Endometrial microvascular endothelial cells (primary cell): ENCODE results near the gene SH2D2A. TPM values are rescaled to one million over a fixed set of nuclear protein-coding genes. Genes with fewer than 3 reads are reported as not detected.

ENCODE experiments used
- in situ Hi-C: cut with HindIII; loops from 2 replicates; pipeline ENCODE4 v1.10.0; 2017; ENCODE audit warnings: low sequenced_read_pairs, low pct_unique_long_range_greater_than_20kb; ENCODE audit errors: inconsistent ontology term
- total RNA-seq: library from RNA; depleted of rRNA; stranded (reverse); fragments of >200 nt; gene quantifications from one replicate; pipeline ENCODE4 v1.2.3, GENCODE V29; 2015; ENCODE audit errors: inconsistent ontology term

SH2D2A gene
- total RNA-seq, 1 donor from 2014 or later = 0.19 TPM

DNA sequence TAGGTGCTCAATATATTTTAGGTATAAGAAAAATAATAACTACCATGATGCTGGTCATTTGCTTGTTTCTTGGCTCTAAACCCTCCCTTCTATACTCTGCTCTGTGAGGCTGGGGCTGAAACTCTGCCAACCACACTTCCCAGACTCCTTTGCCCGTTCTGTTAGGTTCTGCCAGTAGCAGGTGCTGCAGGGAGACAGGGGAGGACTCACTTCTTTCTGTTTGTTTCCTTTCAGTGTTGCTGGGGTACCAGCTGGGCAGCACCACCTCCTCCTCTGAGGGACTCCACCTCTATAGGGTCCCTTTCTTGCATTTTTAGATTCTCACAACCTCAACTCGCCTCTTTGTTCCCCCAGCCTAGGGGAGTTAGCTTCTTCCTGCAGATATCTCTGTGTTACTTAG is 17.0 kb upstream of the SH2D2A start:
- in situ Hi-C loops = no loop called here

DNA sequence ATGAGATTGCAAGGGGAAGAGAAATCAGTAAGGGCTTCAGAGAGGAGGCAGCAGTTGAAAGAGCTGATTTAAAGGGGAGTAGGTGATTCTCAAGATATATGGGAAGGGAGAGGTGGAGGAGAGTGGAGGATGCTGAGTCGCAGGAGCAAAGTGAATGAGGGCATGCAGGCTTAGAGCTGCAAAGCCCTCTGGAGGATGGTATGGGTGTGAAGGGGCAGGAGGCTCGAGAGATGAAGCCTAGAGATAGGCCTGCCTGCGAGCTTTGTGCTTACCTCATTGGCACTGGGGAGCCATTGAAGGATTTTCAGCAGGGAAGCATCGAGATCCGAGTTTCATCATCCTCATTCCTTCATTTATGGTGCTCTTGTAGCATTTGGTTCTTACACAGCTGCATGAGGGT is 15.8 kb upstream of the SH2D2A start:
- in situ Hi-C loops = no loop called here

DNA sequence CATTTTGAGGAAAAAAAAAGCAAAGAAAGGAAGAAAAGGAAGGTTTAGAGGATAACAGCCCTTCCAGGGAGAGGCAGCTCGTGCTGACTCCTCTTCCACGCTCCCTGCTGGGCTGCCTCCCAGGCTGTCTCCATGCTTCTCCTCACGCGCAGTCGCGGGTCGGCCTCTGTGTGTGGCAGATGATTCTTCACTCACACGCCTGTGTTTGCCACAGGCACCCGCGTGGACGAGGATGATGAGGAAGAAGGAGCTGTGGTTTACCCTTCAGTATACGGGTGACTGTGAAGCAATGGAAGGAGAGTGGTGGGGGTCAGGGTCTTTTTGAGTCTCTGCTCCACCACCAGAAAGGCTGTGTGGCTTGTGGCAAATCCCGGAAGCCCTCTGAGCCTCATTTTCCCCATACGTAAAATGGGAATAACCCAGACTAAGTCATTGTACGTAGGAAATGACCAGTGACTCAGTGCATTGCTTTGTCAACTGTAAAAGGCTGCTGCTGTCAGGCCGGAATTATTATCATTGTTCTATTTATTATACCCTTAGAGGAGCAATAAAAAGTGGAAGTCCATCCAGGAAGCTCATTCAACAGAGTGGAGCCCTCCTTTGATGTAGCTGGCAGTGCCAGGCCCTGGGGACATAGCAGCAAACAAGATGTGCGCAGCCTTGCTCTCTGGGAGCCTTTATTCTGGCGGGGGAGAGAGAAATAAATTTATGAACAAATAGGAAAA is 11.9 kb upstream of the SH2D2A start:
- in situ Hi-C loops = no loop called here

DNA sequence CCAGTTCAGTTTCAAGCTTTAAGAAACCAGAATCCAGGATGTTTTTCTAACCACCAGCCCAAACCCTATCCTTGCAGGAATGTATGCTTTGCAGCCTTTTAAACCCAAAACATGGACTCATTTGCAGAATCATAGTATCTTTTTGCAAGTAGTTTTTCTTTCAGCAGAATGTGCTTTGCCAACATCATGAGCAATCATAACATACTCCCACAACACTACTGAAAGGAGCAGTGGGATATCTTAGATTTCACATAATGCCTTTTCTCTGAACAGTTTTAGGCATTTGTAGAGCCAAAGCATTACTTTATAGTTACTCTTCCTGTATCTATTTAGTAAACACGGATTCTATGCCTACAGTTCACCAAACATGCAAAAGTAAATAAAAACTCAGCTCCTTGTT is 10.0 kb upstream of the SH2D2A start:
- in situ Hi-C loops = no loop called here

DNA sequence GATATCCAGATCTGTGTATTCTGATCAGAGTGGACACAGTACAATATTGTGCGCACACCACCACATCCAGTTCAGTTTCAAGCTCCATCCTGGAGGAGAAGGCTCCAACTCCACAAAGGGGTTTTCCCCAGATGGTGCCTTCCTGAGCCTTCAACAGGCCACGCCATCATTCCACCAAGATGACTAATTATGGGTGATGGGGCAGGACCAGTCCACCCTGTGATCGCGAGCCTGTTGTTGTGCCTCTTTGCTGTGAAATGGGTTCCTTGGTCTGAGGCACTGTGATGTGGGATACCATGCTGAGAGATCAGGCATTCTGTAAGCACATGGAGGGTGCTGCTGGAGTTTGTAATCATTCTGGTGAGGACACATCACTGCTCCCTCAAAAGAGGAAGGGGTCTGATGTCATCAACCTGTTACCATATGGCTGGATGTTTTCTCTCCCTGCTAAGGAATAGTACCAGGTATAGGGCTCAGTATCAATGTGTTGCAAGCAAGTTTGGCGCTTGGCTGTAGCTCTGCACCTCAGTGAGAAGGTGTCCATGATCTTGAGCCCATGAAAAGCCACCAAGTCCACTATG is 6.7 kb upstream of the SH2D2A start:
- in situ Hi-C loops = no loop called here

DNA sequence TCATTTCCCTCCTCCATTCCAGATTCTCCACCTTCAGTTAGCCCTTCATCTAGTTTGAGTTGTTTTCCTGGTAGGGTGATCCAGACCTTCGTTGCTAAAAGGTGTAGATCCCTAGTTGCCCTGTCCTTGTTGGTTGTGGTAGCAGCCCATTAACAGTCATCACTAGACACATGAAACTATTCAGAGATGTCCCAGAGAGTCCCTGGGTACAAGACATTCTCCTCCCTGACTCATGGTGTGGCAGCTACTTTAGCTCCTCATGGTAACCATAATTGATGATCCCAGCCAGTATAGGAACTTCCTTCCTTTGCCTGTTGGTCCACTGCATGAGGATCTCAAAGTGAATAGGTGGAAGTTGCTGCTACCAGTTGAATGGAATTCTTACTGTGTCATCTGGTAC is 6.0 kb upstream of the SH2D2A start:
- in situ Hi-C loops = no loop called here

DNA sequence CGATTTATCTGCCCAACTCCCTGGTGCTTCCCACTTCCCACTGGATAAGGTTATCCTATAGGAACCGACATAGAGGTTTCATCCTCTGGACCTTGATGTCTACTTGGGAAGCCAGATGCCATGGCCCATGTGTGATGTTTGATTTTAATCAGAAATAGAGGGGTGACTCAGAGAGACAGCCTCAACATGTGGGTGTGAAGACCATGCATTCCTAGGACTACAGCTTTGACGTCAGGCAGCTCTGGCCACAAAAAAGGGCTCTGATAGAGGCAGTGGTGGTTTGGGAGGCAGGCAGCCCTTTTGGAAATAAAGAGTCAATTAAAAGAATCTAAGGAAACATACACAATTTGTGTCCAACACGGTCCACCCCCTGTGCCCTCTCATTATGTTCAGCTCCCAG is 5.2 kb upstream of the SH2D2A start:
- in situ Hi-C loops = no loop called here

DNA sequence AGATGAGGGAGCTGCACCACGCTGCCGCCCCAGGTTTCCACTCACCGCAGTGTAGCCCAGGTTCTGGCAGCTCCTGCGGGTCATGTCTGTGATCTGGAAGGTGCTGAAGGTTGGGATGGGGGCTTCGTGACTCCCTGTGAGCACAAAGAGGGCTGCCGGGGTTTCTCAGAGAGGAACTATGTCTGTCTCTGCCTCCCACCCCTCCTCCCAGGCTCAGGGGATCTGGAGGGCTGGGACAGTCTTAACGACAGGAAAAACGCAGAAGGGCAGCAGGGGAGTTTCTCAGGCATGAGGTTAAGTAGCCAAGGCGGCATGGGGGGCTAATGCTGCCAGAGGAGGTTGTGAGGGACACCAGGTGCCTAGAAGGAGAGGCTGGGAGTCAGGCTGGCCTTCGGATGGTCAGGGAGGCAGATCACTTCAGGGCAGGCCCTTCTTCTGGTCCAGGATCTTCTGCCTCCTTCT is 656 bp downstream of the SH2D2A start:
- in situ Hi-C loops = no loop called here

DNA sequence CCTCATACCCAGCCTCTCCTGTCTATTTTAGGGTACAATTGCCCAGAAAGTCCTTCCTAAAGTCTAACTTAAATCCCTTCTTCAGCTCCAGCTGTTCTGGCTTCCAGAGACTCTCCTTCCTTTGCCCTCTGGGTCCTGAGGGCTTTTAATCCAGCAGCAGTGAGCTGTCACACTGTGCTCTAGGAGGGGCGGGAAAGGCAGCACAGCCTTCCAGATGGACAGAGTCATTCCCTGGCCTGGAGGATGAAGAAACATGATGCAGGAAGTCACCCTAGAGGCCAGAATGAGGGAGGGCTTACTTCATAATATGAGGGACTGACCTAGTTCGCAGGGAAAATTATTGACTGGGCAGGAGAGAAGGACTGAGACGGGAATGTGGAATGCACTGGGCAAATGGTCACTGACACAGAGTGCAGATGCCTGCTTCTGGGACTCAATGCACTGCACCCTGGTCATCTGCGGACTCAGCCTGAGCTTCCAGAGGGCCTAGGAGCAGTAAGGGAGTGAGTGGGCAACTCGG is 1.3 kb downstream of the SH2D2A start:
- in situ Hi-C loops = no loop called here

DNA sequence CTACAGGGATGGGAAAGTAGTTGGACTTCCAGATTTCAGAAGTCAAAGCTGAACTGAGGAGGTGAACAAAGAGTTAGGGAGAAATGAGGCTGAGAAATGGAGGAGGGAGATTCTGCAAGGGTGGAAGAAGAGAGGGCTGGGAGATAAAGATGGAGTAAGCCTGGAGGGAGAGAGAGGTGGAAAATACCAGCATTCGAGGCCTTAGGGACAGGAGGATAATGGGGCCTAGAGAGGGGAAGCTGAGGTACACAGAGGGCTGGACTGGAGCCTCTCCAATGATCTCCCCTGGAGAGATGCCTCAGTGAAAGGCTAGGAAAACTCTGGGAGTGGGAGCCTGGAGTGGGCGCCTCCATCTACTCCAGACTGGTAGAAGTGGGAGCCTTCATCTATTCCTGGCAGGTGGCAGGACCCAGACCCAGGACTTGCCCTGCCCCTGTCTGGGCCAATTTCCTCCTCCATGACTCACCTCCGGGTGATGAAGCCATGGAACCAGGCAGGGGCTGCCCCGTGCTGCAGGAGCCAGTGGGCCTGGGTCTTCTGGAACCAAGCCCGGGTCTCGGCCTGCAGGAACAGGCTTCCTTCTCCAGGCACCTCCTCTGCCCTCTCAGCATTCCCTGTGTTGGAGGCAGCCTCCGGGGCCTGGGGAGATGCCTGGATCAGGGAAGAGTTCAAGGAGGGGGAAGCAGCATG is 1.9 kb downstream of the SH2D2A start:
- in situ Hi-C loops = no loop called here

DNA sequence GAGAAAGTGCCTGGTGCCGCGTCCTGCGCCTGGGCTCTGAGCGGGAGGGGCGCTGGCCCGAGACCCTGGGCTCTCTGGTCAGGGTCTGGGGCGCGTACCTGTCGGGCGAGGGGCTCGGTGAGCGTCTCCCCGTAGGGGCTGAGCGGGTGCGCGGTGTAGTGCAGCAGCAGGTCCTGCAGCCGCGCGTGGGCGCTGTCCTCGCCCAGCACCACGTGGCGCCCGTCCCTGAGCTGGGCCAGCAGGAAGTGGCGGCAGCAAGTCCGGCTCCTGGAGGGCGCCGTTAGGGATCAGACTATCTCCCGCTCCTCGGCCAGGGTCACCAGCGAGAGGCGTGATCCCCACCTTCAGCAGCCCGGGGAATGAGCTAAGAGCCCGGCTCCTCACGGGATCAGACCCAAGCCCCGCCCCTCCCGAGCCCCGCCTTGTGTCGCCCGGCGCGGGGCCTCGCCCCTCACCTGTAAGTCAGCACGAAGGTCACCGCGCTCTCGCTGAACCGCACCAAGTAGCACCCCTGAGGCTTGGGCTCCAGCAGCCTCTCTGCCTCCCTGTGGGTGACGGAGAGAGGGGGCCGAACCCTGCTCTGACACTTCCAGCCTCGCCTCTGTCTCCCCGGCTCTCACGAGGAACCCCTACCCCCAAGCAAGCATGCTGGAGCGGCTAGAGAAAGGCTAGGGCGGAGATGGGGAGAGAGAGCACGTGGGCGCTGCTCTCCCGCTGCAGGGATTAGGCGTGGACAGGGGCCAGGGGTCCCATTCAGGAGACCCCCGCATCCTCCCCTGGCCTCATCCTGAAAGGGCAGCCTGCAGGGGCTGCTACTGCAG is 2.7 kb downstream of the SH2D2A start:
- in situ Hi-C loops = no loop called here

DNA sequence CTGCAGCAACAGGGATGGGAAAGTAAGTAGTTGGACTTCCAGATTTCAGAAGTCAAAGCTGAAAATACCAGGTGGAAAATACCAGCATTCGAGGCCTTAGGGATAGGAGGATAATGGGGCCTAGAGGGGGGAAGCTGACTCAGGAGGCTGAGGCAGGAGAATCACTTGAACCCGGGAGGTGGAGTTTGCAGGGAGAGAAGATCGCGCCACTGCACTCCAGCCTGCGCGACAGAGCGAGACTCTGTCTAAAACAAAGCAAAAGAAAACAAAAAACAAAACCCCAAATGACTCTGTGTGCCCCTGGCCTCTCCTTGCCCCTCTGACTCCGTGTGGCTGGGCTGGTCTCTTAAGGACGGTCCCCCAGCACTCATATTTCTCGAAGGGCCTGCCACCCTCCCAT is 3.4 kb downstream of the SH2D2A start:
- in situ Hi-C loops = no loop called here

DNA sequence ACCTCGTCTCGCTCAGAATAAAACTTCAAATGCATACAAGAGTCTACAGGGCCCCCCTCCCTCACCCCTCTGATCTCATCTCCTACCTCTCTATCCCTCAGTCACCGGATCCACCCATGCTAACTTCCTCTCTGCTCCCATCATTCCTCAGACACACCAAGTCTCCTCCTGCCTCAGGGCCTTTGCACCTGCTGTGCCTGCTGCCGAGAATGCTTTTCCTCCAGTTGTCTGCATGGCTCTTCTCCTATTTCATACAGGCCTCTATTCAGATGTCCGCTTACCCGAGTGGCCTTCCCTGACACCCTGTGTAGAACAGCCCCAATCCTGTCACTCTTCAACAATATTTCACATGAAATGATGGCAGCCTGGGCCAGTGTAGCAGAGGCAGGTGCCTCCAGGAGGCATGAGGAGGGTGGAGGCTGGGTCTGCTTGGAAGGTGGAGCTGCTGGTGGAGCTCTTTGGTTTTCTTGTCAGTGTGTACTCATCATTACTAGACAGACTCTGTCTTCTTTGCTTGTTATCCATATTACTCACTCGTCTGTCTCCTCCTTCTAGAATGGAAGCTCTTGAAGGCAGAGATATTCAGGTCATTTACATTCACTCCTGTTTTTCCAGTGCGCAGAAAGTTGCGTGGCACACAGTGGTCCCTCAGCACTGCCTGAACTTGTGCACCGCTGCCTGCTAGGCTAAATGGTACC is 4.2 kb downstream of the SH2D2A start:
- in situ Hi-C loops = no loop called here

DNA sequence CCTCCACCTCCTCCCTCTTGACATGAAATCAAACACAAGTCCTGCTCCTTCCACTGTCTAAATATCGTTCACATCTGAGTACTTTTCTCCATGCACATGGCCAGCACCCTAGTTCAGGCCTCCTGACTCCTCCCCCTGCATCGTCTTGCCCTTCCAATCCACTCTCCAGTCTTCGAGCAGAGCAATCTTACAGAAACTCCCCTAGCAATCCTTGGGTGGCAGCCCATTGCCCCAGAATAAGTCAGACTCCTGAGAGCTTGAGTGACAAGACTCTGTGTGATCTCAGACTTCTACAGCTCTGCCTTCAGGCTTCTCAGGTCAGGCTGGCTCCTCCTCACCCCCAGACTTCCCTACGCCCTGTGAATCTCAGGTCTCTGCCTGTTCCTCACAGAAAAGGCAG is 5.5 kb downstream of the SH2D2A start:
- in situ Hi-C loops = no loop called here

DNA sequence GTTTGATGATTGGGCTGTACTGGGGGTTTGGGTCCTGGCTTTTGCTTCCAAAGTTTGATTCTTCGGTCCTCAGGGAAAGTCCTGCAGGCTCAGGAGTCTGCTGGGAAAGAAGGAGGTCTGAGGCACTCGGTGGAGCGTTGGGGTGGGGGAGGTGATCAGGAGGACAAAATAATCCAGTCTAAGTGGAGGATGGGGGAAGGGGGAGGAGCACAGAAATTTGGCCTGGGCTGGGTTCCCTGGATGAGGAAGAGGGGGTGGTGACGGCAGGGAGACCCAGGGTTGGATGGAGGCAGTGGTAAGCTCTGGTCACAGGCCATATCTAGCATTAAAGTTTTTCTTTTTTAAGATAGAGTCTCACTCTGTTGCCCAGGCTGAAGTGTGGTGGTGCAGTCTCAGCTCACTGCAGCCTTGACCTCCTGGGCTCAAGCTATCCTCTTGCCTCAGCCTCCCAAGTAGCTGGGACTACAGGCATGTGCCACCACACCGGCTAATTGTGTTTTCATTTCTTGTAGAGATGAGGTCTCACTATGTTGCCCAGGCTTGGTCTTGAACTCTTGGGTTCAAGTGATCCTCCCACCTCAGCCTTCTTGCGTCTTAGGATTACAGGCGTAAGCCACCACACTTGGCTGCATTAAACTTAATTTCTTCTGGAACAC is 6.8 kb downstream of the SH2D2A start:
- in situ Hi-C loops = no loop called here

DNA sequence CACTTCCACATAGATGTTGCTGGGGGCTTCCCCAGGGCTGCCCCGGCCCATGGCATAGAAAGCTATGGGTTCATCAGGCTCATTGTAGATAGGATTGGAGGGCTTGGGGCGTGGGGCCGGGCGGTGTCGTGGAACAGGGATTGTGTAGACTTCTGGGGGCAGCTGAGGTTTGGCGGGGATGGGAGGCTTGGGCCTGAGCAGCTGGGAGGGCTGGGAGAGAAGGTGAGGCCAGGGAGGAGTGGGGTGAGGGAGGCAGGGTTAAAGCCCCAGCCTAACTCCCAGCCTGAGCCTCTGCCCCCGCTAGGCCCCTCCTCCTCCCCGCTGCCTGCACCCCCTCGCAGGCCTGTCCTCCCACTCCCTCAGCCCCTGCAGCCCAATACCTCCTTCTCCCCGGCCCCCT is 7.4 kb downstream of the SH2D2A start:
- in situ Hi-C loops = no loop called here

DNA sequence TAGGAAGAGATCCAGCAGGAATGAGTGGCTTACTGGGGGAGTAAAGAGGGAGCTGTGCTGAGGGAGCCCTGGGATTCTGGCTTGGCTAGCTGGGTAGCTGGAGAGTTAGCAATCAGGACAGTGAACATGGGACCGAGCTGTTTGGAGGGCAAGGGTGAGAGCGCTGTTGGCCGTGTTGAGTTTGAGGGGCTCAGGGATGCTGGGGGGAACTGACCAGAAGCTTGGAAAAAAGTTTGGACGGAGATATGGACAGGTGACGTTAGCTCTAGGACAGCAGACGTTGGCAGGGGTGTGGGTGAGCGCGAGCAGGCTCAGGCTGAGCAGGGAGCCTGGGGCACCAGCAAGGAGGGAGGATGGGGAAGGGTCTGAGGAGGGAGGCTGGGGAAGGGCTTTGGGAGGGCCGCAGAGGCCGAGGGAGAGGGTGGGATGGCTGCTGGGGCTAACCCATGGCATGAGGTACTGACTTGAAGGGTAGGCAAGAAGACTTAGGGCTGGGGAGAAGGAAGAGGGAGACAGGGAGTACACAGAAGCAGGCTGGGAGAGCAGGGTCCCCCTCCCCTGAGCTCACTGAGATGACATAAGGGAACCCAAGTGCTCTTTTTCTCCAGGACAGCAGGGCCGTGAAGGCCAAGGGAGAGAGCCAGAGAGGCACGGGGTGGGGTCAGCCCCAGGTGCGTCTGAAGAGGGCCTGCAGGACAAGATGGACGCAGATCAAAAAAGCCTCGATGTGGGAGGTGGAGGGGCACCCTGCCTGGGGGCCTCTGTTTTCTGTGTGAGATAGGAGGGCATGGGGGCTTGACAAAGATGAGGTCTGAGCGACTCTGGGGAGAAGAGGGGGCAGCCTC is 8.2 kb downstream of the SH2D2A start:
- in situ Hi-C loops = no loop called here
